Measurements from ENCODE around the gene TADA3.

DNA sequence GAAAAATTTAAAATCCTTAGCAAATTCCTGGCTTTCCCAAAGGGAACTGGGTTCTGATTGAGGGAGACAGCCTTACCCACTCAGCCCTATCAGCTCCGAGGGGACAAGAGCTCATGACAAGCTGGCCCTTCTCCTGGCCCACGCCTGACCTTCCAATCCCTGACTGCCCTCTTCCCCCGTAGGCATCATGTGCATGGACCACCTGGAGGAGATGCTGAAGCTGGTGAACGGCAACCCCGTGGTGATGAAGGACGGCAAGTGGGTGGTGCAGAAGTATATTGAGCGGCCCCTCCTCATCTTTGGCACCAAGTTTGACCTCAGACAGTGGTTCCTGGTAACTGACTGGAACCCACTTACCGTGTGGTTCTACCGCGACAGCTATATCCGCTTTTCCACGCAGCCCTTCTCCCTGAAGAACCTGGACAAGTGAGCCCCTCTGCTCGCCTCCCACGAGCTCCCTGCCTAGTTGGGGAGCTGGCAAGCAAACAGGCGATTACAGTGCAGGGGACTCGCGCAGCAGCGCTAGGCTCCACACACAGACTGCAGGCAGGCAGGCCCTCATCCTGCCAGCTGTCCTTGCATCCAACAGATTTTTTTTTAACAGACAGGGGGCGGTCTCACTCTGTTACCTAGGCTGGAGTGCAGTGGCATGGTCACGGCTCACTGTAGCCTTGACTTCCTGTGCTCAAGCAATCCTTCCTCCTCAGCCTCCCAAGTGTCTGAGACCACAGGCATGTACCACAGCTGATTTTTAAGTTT is 34.7 kb upstream of the TADA3 start:
- no peak for TF ChIP-seq POLR2AphosphoS5 (IDR thresholded peaks at IDR 0.05; ENCODE audit: low read depth)
- TF ChIP-seq, protein P1, sequence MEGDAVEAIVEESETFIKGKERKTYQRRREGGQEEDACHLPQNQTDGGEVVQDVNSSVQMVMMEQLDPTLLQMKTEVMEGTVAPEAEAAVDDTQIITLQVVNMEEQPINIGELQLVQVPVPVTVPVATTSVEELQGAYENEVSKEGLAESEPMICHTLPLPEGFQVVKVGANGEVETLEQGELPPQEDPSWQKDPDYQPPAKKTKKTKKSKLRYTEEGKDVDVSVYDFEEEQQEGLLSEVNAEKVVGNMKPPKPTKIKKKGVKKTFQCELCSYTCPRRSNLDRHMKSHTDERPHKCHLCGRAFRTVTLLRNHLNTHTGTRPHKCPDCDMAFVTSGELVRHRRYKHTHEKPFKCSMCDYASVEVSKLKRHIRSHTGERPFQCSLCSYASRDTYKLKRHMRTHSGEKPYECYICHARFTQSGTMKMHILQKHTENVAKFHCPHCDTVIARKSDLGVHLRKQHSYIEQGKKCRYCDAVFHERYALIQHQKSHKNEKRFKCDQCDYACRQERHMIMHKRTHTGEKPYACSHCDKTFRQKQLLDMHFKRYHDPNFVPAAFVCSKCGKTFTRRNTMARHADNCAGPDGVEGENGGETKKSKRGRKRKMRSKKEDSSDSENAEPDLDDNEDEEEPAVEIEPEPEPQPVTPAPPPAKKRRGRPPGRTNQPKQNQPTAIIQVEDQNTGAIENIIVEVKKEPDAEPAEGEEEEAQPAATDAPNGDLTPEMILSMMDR (conservative IDR thresholded peaks at IDR 0.05; ENCODE audit: low read depth in 2 of 2): peak; percentile 68 to 80
- TF ChIP-seq, protein P2, sequence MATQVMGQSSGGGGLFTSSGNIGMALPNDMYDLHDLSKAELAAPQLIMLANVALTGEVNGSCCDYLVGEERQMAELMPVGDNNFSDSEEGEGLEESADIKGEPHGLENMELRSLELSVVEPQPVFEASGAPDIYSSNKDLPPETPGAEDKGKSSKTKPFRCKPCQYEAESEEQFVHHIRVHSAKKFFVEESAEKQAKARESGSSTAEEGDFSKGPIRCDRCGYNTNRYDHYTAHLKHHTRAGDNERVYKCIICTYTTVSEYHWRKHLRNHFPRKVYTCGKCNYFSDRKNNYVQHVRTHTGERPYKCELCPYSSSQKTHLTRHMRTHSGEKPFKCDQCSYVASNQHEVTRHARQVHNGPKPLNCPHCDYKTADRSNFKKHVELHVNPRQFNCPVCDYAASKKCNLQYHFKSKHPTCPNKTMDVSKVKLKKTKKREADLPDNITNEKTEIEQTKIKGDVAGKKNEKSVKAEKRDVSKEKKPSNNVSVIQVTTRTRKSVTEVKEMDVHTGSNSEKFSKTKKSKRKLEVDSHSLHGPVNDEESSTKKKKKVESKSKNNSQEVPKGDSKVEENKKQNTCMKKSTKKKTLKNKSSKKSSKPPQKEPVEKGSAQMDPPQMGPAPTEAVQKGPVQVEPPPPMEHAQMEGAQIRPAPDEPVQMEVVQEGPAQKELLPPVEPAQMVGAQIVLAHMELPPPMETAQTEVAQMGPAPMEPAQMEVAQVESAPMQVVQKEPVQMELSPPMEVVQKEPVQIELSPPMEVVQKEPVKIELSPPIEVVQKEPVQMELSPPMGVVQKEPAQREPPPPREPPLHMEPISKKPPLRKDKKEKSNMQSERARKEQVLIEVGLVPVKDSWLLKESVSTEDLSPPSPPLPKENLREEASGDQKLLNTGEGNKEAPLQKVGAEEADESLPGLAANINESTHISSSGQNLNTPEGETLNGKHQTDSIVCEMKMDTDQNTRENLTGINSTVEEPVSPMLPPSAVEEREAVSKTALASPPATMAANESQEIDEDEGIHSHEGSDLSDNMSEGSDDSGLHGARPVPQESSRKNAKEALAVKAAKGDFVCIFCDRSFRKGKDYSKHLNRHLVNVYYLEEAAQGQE (IDR thresholded peaks at IDR 0.05; ENCODE audit: unreplicated experiment): no peak
- TF ChIP-seq EZH2 (IDR thresholded peaks at IDR 0.05; ENCODE audit: low read depth, unreplicated experiment): no peak
- no peak for TF ChIP-seq EZH2phosphoT487 (IDR thresholded peaks at IDR 0.05; ENCODE audit: unreplicated experiment)
- no peak for TF ChIP-seq JUNB (IDR thresholded peaks at IDR 0.05; ENCODE audit: unreplicated experiment)
- no peak for TF ChIP-seq CREB1 (CRISPR knock-in tag; IDR thresholded peaks at IDR 0.05; ENCODE audit: low read depth)
- TF ChIP-seq ETS1 (IDR thresholded peaks at IDR 0.05): no peak
- TF ChIP-seq STAT1 (IDR thresholded peaks at IDR 0.05; ENCODE audit: unreplicated experiment): no peak
- TF ChIP-seq, protein P3, sequence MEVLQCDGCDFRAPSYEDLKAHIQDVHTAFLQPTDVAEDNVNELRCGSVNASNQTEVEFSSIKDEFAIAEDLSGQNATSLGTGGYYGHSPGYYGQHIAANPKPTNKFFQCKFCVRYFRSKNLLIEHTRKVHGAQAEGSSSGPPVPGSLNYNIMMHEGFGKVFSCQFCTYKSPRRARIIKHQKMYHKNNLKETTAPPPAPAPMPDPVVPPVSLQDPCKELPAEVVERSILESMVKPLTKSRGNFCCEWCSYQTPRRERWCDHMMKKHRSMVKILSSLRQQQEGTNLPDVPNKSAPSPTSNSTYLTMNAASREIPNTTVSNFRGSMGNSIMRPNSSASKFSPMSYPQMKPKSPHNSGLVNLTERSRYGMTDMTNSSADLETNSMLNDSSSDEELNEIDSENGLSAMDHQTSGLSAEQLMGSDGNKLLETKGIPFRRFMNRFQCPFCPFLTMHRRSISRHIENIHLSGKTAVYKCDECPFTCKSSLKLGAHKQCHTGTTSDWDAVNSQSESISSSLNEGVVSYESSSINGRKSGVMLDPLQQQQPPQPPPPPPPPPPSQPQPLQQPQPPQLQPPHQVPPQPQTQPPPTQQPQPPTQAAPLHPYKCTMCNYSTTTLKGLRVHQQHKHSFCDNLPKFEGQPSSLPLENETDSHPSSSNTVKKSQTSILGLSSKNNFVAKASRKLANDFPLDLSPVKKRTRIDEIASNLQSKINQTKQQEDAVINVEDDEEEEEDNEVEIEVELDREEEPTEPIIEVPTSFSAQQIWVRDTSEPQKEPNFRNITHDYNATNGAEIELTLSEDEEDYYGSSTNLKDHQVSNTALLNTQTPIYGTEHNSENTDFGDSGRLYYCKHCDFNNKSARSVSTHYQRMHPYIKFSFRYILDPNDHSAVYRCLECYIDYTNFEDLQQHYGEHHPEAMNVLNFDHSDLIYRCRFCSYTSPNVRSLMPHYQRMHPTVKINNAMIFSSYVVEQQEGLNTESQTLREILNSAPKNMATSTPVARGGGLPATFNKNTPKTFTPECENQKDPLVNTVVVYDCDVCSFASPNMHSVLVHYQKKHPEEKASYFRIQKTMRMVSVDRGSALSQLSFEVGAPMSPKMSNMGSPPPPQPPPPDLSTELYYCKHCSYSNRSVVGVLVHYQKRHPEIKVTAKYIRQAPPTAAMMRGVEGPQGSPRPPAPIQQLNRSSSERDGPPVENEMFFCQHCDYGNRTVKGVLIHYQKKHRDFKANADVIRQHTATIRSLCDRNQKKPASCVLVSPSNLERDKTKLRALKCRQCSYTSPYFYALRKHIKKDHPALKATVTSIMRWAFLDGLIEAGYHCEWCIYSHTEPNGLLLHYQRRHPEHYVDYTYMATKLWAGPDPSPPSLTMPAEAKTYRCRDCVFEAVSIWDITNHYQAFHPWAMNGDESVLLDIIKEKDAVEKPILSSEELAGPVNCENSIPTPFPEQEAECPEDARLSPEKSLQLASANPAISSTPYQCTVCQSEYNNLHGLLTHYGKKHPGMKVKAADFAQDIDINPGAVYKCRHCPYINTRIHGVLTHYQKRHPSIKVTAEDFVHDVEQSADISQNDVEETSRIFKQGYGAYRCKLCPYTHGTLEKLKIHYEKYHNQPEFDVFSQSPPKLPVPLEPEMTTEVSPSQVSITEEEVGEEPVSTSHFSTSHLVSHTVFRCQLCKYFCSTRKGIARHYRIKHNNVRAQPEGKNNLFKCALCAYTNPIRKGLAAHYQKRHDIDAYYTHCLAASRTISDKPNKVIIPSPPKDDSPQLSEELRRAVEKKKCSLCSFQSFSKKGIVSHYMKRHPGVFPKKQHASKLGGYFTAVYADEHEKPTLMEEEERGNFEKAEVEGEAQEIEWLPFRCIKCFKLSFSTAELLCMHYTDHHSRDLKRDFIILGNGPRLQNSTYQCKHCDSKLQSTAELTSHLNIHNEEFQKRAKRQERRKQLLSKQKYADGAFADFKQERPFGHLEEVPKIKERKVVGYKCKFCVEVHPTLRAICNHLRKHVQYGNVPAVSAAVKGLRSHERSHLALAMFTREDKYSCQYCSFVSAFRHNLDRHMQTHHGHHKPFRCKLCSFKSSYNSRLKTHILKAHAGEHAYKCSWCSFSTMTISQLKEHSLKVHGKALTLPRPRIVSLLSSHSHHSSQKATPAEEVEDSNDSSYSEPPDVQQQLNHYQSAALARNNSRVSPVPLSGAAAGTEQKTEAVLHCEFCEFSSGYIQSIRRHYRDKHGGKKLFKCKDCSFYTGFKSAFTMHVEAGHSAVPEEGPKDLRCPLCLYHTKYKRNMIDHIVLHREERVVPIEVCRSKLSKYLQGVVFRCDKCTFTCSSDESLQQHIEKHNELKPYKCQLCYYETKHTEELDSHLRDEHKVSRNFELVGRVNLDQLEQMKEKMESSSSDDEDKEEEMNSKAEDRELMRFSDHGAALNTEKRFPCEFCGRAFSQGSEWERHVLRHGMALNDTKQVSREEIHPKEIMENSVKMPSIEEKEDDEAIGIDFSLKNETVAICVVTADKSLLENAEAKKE (CRISPR knock-in tag; IDR thresholded peaks at IDR 0.05): no peak

All from GM23338 (cell line).